HG03520 (cell line): ENCODE results near the gene ART5.
"Not testable (repeated sequence)": the region's sequence is repeated elsewhere in the genome, so short reads cannot be mapped to it uniquely, and the experiment has no call there.

ENCODE experiments used
- ATAC-seq: cut with Tn5 transposase; IDR thresholded peaks from one replicate; pipeline ENCODE4 v1.9.1; 2021; ENCODE audit warnings: mild to moderate bottlenecking, moderate library complexity; ENCODE audit not compliant: unreplicated experiment

Gene ART5

DNA sequence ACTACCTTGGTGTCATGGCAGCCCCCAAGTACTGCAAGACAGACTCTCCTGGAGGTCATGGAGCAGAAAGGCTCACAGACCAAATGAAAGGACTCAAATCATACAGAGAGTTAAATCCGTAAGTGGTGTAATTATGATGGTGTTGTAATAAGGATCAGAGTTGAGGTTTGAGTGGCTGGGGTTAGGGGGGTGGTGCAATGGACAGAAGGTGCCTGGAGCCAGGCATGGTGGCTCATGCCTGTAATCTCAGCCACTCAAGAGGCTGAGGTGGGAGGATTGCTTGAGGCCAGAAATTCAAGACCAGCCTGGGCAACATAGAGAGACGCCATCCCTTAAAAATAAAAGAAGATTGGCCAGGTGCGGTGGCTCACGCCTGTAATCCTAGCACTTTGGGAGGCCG, 18.7 kb downstream of the ART5 start:
- ATAC-seq, result no peak

DNA sequence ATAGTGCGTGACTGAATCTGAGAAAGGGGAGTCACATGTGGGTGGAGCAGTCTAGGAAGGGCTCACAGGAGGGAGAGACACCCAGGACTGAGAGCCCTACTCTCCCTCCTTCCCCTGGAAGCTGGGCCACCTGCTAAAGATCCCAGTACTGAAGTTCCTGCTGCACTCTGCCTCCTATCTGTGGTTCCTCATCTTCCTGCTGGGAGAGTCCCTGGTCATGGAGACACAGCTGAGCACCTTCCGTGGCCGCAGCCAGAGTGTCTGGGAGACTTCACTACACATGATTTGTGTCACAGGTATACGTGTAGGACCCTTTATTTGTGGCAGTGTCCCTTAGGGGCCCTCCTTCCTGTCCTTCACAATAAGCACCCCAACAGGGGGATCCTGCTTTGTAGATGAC, 19.3 kb downstream of the ART5 start:
- no peak for ATAC-seq

DNA sequence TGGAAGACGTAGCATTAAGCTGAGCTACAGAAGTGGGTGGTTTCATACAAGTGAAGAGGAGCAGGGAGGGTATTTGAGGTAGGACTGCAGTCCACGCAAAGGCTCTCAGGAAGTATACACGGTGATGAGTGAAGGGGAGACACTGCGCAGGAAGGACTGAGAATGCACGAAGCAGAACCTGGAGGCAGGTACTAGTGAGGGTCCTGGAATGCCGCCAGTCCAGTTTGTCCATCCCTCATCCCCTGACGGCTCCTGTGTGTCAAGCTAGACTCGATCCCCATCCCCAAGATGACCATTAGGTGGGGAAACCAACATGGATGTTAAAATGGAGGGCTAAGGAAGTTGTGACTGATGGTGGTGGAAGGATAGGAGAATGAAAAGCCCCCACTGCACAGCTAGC, 23.8 kb downstream of the ART5 start:
- ATAC-seq, result no peak

GRCh38 chr11:3616721-3617460, 24.9 kb downstream of the ART5 start:
- ATAC-seq, result no peak

- no peak for ATAC-seq
Observed at GRCh38 chr11:3615998-3616397, 25.8 kb downstream of the ART5 start.

GRCh38 chr11:3614742-3615171, 27.0 kb downstream of the ART5 start:
- ATAC-seq, result no peak

- no peak for ATAC-seq
Observed at GRCh38 chr11:3613998-3614741, 27.6 kb downstream of the ART5 start.

GRCh38 chr11:3611976-3612678, 29.7 kb downstream of the ART5 start:
- no peak for ATAC-seq

GRCh38 chr11:3610846-3611245, 30.9 kb downstream of the ART5 start:
- no peak for ATAC-seq

GRCh38 chr11:3609416-3610265, 32.2 kb downstream of the ART5 start:
- ATAC-seq, result no peak

DNA sequence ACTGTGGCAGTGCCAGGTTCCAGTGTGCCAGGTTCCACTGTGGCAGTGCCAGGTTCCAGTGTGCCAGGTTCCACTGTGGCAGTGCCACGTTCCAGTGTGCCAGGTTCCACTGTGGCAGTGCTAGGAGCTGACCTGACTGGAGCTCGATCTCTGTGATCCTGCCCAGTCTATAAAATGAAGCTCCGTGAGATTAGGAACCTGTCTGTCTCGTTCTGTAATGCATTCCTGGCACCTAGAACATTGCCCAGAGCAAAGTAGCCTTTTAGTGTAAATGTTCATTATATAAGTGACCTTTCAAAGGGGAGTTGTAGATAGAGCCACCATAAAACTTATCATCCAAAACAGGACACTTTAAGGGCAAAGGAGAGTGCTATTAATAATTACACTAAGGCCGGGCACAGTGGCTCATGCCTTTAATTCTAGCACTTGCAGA, 36.0 kb downstream of the ART5 start:
- ATAC-seq, result no peak

DNA sequence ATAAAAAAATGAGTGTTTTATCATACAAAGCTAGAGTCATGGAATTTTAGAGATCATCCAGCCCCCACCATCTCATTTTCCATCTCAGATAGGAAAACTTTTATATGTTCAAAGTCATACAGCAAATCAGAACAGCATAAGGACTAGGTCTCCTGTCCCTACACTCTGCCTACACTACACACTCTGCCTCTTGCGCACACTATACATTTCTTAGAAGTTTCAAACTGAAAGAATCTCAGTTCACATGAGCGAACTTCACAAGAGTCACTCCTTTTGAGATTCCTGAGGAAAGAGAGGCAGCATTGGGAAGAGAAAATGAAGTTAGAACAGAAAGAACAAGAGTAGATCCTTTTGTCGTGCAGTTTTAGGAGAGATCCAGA, 36.5 kb downstream of the ART5 start:
- no peak for ATAC-seq

DNA sequence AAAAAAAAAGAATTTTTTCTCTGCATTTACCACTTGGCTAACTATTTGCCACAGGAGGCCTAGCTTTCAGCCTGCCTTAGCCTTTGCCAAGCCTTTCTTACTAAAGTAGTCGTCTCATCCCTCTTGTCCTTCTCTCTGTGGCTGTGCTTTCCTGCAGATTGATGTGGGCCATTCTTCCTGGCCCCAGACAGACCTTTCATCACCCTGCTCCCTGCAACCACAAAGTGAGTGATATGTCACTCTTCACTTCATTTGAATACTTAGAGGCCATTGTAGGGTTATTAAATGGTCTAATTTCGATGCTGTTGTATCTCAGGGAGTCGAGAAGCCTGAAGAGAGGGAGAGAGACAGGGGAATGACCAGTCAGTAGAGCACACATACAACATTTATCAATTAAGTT, 37.6 kb downstream of the ART5 start:
- ATAC-seq, result no peak

GRCh38 chr11:3600201-3600600, 41.6 kb downstream of the ART5 start:
- ATAC-seq, result not testable (repeated sequence)

GRCh38 chr11:3597743-3598142, 44.0 kb downstream of the ART5 start:
- ATAC-seq, result not testable (repeated sequence)

GRCh38 chr11:3591326-3591725, 50.5 kb downstream of the ART5 start:
- ATAC-seq, result not testable (repeated sequence)

- not testable (repeated sequence) for ATAC-seq
Observed at GRCh38 chr11:3590193-3590592, 51.6 kb downstream of the ART5 start.

DNA sequence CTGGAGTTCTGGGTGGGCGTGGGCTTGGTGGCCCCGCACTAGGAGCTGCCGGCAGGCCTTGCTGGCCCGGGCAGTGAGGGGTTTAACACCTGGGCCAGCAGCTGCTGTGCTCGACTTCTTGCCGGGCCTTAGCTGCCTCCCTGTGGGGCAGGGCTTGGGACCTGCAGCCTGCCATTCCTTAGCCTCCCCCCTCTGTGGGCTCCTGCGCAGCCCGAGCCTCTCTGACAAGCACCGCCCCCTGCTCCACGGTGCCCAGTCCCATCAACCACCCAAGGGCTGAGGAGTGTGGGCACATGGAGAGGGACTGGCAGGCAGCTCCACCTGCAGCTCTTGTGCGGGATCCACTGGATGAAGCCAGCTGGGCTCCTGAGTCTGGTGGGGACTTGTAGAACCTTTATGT, 53.0 kb downstream of the ART5 start:
- ATAC-seq, result not testable (repeated sequence)
